Caco-2 (cell line): ENCODE measurements around the gene DAB2IP. TPM values are rescaled to one million over a fixed set of nuclear protein-coding genes. Genes with fewer than 3 reads are reported as not detected.

Experiments used
- BruUV-seq: library from RNA; stranded (reverse); fragments of 400-500 nt; replicated peaks from 2 replicates; lab custom pipeline; 2021; lab: Mats Ljungman, UMichigan
- CTCF ChIA-PET: fragments of 300-600 bp; sonication (Branson Sonifier 250); formaldehyde crosslinking; loops from one replicate; lab custom pipeline; 2022; ENCODE audit warnings: antibody characterized with exemption; lab: Charles Lee
- POLR2A ChIA-PET: fragments of 300-600 bp; sonication (Branson Sonifier 250); formaldehyde crosslinking; loops from one replicate; lab custom pipeline; 2022; ENCODE audit warnings: antibody characterized with exemption; lab: Charles Lee
- DNase-seq, 2 experiments: peaks; one replicate each; pipeline versions ENCODE4 v3.0.0 to v3.0.0-alpha.2; 2020 to 2022
- H3K27me3 ChIP-seq: replicated peaks from 2 replicates; pipeline ENCODE4 v1.6.0; 2011; ENCODE audit warnings: low read length; ENCODE audit not compliant: control insufficient read depth, insufficient read depth
- H3K36me3 ChIP-seq: 2 replicates; pipeline ENCODE4 v1.5.1; 2011; ENCODE audit warnings: low read length; ENCODE audit not compliant: control insufficient read depth, insufficient read depth
- H3K4me1 ChIP-seq: fragments of 250-450 bp; sonication (Bioruptor Pico); 2 replicates; pipeline ENCODE4 v1.5.1; 2020; ENCODE audit warnings: mild to moderate bottlenecking
- H3K4me3 ChIP-seq: 2 replicates; pipeline ENCODE4 v1.5.1; 2011; ENCODE audit warnings: low read depth, mild to moderate bottlenecking, control low read depth, low read length
- H3K9me3 ChIP-seq: fragments of 250-450 bp; sonication (Bioruptor Pico); 2 replicates; pipeline ENCODE4 v1.5.1; 2020; ENCODE audit warnings: mild to moderate bottlenecking, moderate library complexity
- H3K27ac Mint-ChIP-seq: one replicate; pipeline ENCODE4 v1.8.0; 2022; ENCODE audit warnings: mixed read lengths; ENCODE audit not compliant: unreplicated experiment
- H3K27me3 Mint-ChIP-seq: one replicate; pipeline ENCODE4 v1.8.0; 2022; ENCODE audit warnings: mixed read lengths; ENCODE audit not compliant: insufficient read depth, unreplicated experiment
- H3K36me3 Mint-ChIP-seq: one replicate; pipeline ENCODE4 v1.8.0; 2022; ENCODE audit warnings: mild to moderate bottlenecking, mixed read lengths; ENCODE audit not compliant: insufficient read depth, unreplicated experiment
- H3K4me1 Mint-ChIP-seq: one replicate; pipeline ENCODE4 v1.8.0; 2022; ENCODE audit warnings: low read depth, mixed read lengths; ENCODE audit not compliant: unreplicated experiment
- H3K4me3 Mint-ChIP-seq: one replicate; pipeline ENCODE4 v1.8.0; 2022; ENCODE audit warnings: mild to moderate bottlenecking, moderate library complexity, mixed read lengths; ENCODE audit not compliant: unreplicated experiment
- H3K9me3 Mint-ChIP-seq: one replicate; pipeline ENCODE4 v1.8.0; 2022; ENCODE audit warnings: mixed read lengths; ENCODE audit not compliant: unreplicated experiment
- CTCF ChIP-seq, 2 experiments: fragments of 200-600 bp in 1 of 2; IDR thresholded peaks; 1 replicate in 1 of 2; 2 replicates in 1 of 2; pipeline versions ENCODE4 v1.5.1 to v1.8.0; 2011 to 2022; ENCODE audit warnings: antibody characterized with exemption in 1 of 2, control low read depth in 1 of 2, inconsistent platforms in 1 of 2, low read depth in 1 of 2, low read length in 1 of 2, mild to moderate bottlenecking in 1 of 2, moderate library complexity in 1 of 2; ENCODE audit not compliant: insufficient read depth in 1 of 2, severe bottlenecking in 1 of 2, unreplicated experiment in 1 of 2
- intact Hi-C: fragments of 100-400 bp; cut with micrococcal nuclease; formaldehyde crosslinking; loops from one replicate; pipeline ENCODE4 v1.10.0; 2022; ENCODE audit not compliant: unreplicated experiment
- total RNA-seq: library from RNA; stranded (reverse); gene quantifications from 2 replicates; pipeline ENCODE4 v1.2.3, GENCODE V29; 2022

DAB2IP gene
- total RNA-seq, 1 experiment from 2014 or later: 26.0 TPM

- no peak for DNase-seq
- POLR2A ChIA-PET: no interaction called here
- Histone ChIP-seq H3K4me3 (no peak overlapping the region), H3K4me1 (no peaks in the 10 kb centered on the region), H3K9me3 (no peaks in the 10 kb centered on the region), H3K36me3 (no peaks in the 10 kb centered on the region), H3K27me3 (no peaks in the 10 kb centered on the region)
- no peak for TF ChIP-seq CTCF (IDR thresholded peaks at IDR 0.05; ENCODE audit: insufficient read depth in 1 of 2, low read depth in 1 of 2, low read length in 1 of 2, severe bottlenecking in 1 of 2, unreplicated experiment in 1 of 2)
- H3K9me3 Mint-ChIP-seq: no peaks in the 10 kb centered on the region
- CTCF ChIA-PET: interaction anchor here (0.6 to 2.5 kb wide), 12 partner anchors 10 to 221 kb away, joined by 3 to 19 read pairs (median 6); no protein-coding TSS in a partner anchor
- BruUV-seq: no TSS peak
- H3K27me3 Mint-ChIP-seq: no peaks in the 10 kb centered on the region
- H3K27ac Mint-ChIP-seq: no peak overlapping the region
- H3K4me3 Mint-ChIP-seq: no peak overlapping the region
- H3K4me1 Mint-ChIP-seq: peaks cover 6% of the 10 kb centered on the region
- no peaks in the 10 kb centered on the region for H3K36me3 Mint-ChIP-seq
- intact Hi-C loops: loop anchor here (1.0 to 2.0 kb wide), 2 partner anchors 44 to 352 kb away; no protein-coding TSS in a partner anchor
Measured at GRCh38 chr9:121640491-121641223, 10.8 kb upstream of the DAB2IP start.

DNA sequence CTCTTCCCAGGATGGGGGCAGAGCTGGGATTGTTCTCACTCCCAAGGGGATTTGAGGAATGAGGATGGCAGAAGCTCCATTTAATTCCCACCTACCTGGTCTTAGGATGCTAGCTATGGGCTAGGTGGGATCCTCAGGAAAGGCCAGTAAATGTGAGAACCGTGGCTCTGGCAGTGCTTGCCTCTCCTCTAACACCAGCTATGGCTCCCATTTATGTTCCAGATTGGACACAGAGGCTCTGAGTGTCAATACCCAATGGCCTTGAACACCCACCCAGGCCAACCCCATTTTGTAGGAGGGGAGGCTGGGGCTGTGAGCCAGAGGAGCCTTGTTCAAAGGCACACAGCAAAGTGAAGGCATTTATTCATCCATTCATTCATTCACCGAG lies 10.2 kb upstream of the DAB2IP start:
- Histone ChIP-seq H3K27me3 (no peaks in the 10 kb centered on the region), H3K4me3 (no peak overlapping the region), H3K9me3 (no peaks in the 10 kb centered on the region), H3K4me1 (no peaks in the 10 kb centered on the region), H3K36me3 (no peaks in the 10 kb centered on the region)
- H3K4me1 Mint-ChIP-seq: peaks cover 6% of the 10 kb centered on the region
- intact Hi-C loops: loop anchor here (2.0 kb wide), 1 partner anchor 44 kb away; no protein-coding TSS in a partner anchor
- H3K9me3 Mint-ChIP-seq: no peaks in the 10 kb centered on the region
- no peaks in the 10 kb centered on the region for H3K36me3 Mint-ChIP-seq
- POLR2A ChIA-PET: no interaction called here
- DNase-seq: no peak
- no peak overlapping the region for H3K27ac Mint-ChIP-seq
- CTCF ChIA-PET: interaction anchor here (1.2 to 2.5 kb wide), 3 partner anchors 43 to 70 kb away, joined by 3 to 19 read pairs (median 17); no protein-coding TSS in a partner anchor
- no peaks in the 10 kb centered on the region for H3K27me3 Mint-ChIP-seq
- no peak overlapping the region for H3K4me3 Mint-ChIP-seq
- no peak for TF ChIP-seq CTCF (IDR thresholded peaks at IDR 0.05; ENCODE audit: insufficient read depth in 1 of 2, low read depth in 1 of 2, low read length in 1 of 2, severe bottlenecking in 1 of 2, unreplicated experiment in 1 of 2)
- no TSS peak for BruUV-seq

DNA sequence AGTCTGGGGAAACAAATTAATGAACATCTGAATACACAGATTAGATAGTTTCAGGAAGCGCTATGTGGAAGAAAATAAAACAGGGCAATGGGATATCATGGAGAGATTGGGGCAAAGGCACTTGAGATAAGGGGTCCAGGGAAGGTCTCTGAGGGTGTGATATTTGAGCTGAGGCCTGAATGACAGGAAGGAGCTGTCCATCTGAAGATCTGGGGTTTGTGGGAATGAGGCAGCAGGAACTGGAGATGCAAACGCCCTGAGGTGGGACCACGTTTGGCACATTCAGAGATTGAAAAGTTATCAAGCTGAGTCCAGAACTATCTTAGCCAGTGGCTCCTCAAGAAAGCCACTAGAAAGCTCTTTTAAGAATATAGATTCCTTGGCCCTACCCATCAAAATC lies 8.7 kb upstream of the DAB2IP start:
- Histone ChIP-seq H3K4me3 (no peak overlapping the region), H3K4me1 (no peaks in the 10 kb centered on the region), H3K27me3 (no peaks in the 10 kb centered on the region), H3K36me3 (no peaks in the 10 kb centered on the region), H3K9me3 (no peaks in the 10 kb centered on the region)
- H3K4me3 Mint-ChIP-seq: no peak overlapping the region
- no peaks in the 10 kb centered on the region for H3K9me3 Mint-ChIP-seq
- ChIA-PET CTCF (interaction anchor here (1.3 kb wide), 1 partner anchor 41 kb away, joined by 6 read pairs; no protein-coding TSS in a partner anchor), POLR2A (no interaction called here)
- H3K27ac Mint-ChIP-seq: no peak overlapping the region
- intact Hi-C loops: no loop called here
- no peak for TF ChIP-seq CTCF (IDR thresholded peaks at IDR 0.05; ENCODE audit: insufficient read depth in 1 of 2, low read depth in 1 of 2, low read length in 1 of 2, severe bottlenecking in 1 of 2, unreplicated experiment in 1 of 2)
- BruUV-seq: no TSS peak
- H3K36me3 Mint-ChIP-seq: no peaks in the 10 kb centered on the region
- DNase-seq: no peak
- peaks cover 6% of the 10 kb centered on the region for H3K4me1 Mint-ChIP-seq
- H3K27me3 Mint-ChIP-seq: no peaks in the 10 kb centered on the region
